ENCODE results near the gene CNOT3. TPM values are rescaled to one million over a fixed set of nuclear protein-coding genes. Genes with fewer than 3 reads are reported as not detected.

CNOT3 gene
- total RNA-seq, 4 donors from 2014 or later, result 5.1 to 14.0 (median 10.2) TPM

GRCh38 chr19:54203151-54203611 is 65.6 kb downstream of the CNOT3 start:
- H3K27me3 ChIP-seq, result no peaks in the 10 kb centered on the region
- no peak for ATAC-seq
- H3K36me3 ChIP-seq, result peaks cover 0 to 61% of the 10 kb centered on the region in 2 donors
- H3K9me3 ChIP-seq, result no peaks in the 10 kb centered on the region
- peak overlapping the region; percentile 63 to 95 (median 92) for H3K27ac ChIP-seq
- peaks cover 60 to 63% of the 10 kb centered on the region in 2 donors for H3K4me1 ChIP-seq
- in situ Hi-C loops (cut with MboI; ENCODE audit: low sequenced_read_pairs in 4 of 4), result loop anchor here in 1 of 4 donors (10.0 kb wide), 1 partner anchor 252 kb away; no protein-coding TSS in a partner anchor
- TF ChIP-seq POLR2A (IDR thresholded peaks at IDR 0.05) (no peak), CTCF (IDR thresholded peaks at IDR 0.05 in 4 of 5, conservative IDR thresholded peaks at IDR 0.05 in 1 of 5) (no peak)
- intact Hi-C loops (cut with DNase I; ENCODE audit: low total_unique reads), result loop anchor here (5.0 to 10.0 kb wide), 3 partner anchors 41 to 1402 kb away; partner anchors contain the start of genes ZNF524 and ZNF865
- H3K4me3 ChIP-seq, result peak overlapping the region in 2 of 4 donors; percentile 76 to 78
- DNase-seq, result no peak

DNA sequence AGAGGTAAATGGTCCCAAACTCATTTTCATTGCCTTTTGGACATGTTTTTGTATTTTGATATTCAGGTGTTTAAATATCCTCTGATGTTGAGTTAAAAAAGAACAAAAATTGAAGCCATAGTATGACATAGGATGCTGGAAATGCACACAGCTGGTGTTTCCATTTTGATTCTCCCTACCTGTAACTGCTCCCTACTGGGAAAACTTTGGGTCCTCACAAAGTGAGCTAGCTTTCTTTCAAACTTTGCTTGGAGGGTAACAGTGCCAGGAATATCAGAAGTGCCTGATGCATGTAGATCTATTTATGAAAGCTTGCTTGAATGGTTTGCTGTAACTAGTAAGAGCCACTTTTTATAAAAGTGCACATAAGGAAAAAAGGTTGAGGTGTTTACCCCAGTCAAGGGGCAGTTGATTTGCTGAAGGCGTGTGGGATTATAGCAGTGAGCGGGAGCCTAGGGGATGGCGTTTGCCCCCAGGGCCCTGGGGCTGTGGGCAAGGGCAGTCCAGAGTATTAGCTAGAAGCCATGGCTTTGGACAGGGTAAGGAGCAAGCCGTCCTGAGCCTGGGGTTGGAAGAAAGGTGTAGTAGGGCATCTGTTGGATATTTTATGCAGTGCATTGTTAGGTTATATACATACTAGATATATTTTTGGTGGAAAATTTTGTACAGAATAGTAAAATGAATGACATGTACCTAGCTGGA is 67.4 kb downstream of the CNOT3 start:
- in situ Hi-C loops (cut with MboI; ENCODE audit: low sequenced_read_pairs in 4 of 4) (loop anchor here in 1 of 4 donors (10.0 kb wide), 1 partner anchor 250 kb away; no protein-coding TSS in a partner anchor), intact Hi-C loops (cut with DNase I; ENCODE audit: low total_unique reads) (loop anchor here (5.0 to 10.0 kb wide), 3 partner anchors 43 to 1400 kb away; partner anchors contain the start of genes ZNF524 and ZNF865)
- Histone ChIP-seq H3K27ac (peak overlapping the region in 2 of 4 donors; percentile 95), H3K4me1 (peaks cover 76 to 79% of the 10 kb centered on the region in 2 donors), H3K9me3 (no peaks in the 10 kb centered on the region), H3K4me3 (no peak overlapping the region), H3K27me3 (no peaks in the 10 kb centered on the region), H3K36me3 (peaks cover 0 to 63% of the 10 kb centered on the region in 2 donors)
- DNase-seq (no peak), ATAC-seq (no peak)
- TF ChIP-seq POLR2A (IDR thresholded peaks at IDR 0.05) (no peak), CTCF (IDR thresholded peaks at IDR 0.05 in 4 of 5, conservative IDR thresholded peaks at IDR 0.05 in 1 of 5) (no peak)

Other genes starting within 250 kb of the CNOT3 start
- not detected for gene CACNG7, start 228.5 kb upstream of the CNOT3 start, total RNA-seq
- gene CACNG8, start 174.8 kb upstream of the CNOT3 start, total RNA-seq, result under 1 TPM; 0.02 to 0.10 (median 0.05) TPM
- gene CACNG6, start 146.1 kb upstream of the CNOT3 start, total RNA-seq, result 10 to 100 TPM; 25.2 to 50.3 (median 31.0) TPM
- gene VSTM1, start 73.9 kb upstream of the CNOT3 start, total RNA-seq, result not detected
- not detected for gene TARM1, start 56.4 kb upstream of the CNOT3 start, total RNA-seq
- gene OSCAR, start 37.0 kb upstream of the CNOT3 start, total RNA-seq, result 1 to 10 TPM in 1 of 4 donors, under 1 TPM in 2, not detected in 1; 0.29 to 3.0 (median 0.69) TPM
- gene NDUFA3, start 34.9 kb upstream of the CNOT3 start, total RNA-seq, result 10 to 100 TPM; 29.5 to 84.9 (median 60.6) TPM
- gene TFPT, start 22.1 kb upstream of the CNOT3 start, total RNA-seq, result 10 to 100 TPM in 3 of 4 donors, 1 to 10 TPM in 1; 7.5 to 18.1 (median 17.5) TPM
- 10 to 100 TPM; 26.6 to 39.4 (median 37.2) TPM for gene PRPF31, start 22.0 kb upstream of the CNOT3 start, total RNA-seq
- 10 to 100 TPM in 3 of 4 donors, 1 to 10 TPM in 1; 6.5 to 14.2 (median 11.9) TPM for gene LENG1, start 22.0 kb downstream of the CNOT3 start, total RNA-seq
- 1 to 10 TPM in 1 of 4 donors, under 1 TPM in 1, not detected in 2; 0.87 to 1.6 TPM for gene TMC4, start 35.4 kb downstream of the CNOT3 start, total RNA-seq
- 10 to 100 TPM; 11.6 to 36.4 (median 19.3) TPM for gene MBOAT7, start 51.8 kb downstream of the CNOT3 start, total RNA-seq
- 10 to 100 TPM; 40.9 to 48.9 (median 43.9) TPM for gene TSEN34, start 53.5 kb downstream of the CNOT3 start, total RNA-seq
- gene RPS9, start 63.1 kb downstream of the CNOT3 start, total RNA-seq, result 1,000 to 10,000 TPM; 1,002 to 1,381 (median 1,253) TPM
- gene LILRB3, start 85.2 kb downstream of the CNOT3 start, total RNA-seq, result 1 to 10 TPM in 2 of 4 donors, under 1 TPM in 1, not detected in 1; 0.51 to 7.1 (median 3.6) TPM
- 1 to 10 TPM in 1 of 4 donors, under 1 TPM in 2, not detected in 1; 0.19 to 1.1 (median 0.52) TPM for gene LILRA6, start 105.0 kb downstream of the CNOT3 start, total RNA-seq
- 1 to 10 TPM in 3 of 4 donors, under 1 TPM in 1; 0.70 to 5.9 (median 3.3) TPM for gene LILRB5, start 119.5 kb downstream of the CNOT3 start, total RNA-seq
- gene LILRB2, start 143.3 kb downstream of the CNOT3 start, total RNA-seq, result 1 to 10 TPM in 3 of 4 donors, under 1 TPM in 1; 0.61 to 1.3 (median 1.2) TPM
- 1 to 10 TPM in 2 of 4 donors, under 1 TPM in 1, not detected in 1; 0.98 to 2.4 (median 1.1) TPM for gene LILRA5, start 175.4 kb downstream of the CNOT3 start, total RNA-seq
- gene LILRA4, start 201.4 kb downstream of the CNOT3 start, total RNA-seq, result not detected
- gene LAIR1, start 227.2 kb downstream of the CNOT3 start, total RNA-seq, result 1 to 10 TPM in 3 of 4 donors, under 1 TPM in 1; 0.12 to 3.5 (median 2.9) TPM